ENCODE results near the gene SCYL1.

Gene SCYL1

DNA sequence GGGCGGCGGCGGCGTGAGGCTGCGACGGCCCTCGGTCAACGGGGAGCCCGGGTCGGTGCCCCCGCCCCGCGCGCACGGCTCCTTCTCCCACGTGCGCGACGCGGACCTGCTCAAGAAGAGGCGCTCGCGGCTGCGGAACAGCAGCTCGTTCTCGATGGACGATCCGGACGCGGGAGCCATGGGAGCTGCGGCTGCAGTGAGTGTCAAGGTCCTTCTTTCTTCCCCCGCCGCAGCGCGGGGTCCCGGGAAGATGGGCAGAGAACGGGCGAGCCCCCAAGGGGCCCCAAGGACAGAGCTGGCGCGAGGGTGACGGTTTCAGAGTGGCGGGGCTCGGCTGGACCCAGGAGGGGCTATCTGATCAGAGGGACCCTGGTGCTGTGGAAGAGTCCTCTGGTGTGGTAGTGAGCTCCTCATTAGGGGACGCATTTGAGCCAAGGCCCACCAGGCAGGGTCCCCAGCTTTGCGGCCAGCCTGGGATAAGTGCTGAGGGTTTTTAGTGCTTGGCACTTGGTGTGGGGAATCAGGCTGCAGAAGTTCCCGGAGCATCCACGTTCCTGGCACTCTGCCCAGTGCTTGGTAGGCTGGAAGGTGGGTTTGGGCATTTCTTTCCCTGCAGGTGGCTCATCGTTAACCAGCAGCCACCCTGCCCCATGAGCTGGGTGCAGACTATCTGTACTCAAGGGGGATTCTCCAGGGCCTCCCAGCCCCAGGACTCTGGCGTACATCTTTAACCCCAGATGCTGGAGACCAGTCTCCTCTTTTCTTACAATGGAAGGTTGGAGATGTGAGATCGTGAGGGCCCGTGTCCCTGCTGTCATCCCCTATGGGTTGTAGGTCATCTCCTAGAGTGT lies 60.7 kb downstream of the SCYL1 start:
- no peak for DNase-seq (ENCODE audit: low read depth)

- DNase-seq (ENCODE audit: low read depth): no peak
These were observed 61.4 kb downstream of the SCYL1 start for GRCh38 chr11:65586247-65586630.

GRCh38 chr11:65586676-65587075 lies 61.8 kb downstream of the SCYL1 start:
- no peak for DNase-seq (ENCODE audit: low read depth)
